Prostate gland (tissue), 2 donors: ENCODE results near the gene ULK4. TPM values are rescaled to one million over a fixed set of nuclear protein-coding genes. Genes with fewer than 3 reads are reported as not detected.

Experiments used
- DNase-seq: peaks from one replicate; pipeline ENCODE4 v3.0.0-alpha.2; 2019; ENCODE audit warnings: low spot score
- H3K27ac ChIP-seq, 2 donors: fragments of 200-600 bp; sonication (generic); 2 replicates each; pipeline ENCODE4 v1.5.1; 2017 to 2019
- H3K27me3 ChIP-seq: fragments of 200-600 bp; sonication (generic); replicated peaks from 2 replicates; pipeline ENCODE4 v1.5.1; 2019; ENCODE audit not compliant: insufficient read depth
- H3K36me3 ChIP-seq, 2 donors: fragments of 200-600 bp; sonication (generic); 1 replicate in 1 of 2; 2 replicates in 1 of 2; pipeline versions ENCODE4 v1.5.1 to v1.8.1; 2017 to 2019
- H3K4me1 ChIP-seq: fragments of 200-600 bp; sonication (generic); replicated peaks from 2 replicates; pipeline ENCODE4 v1.5.1; 2019
- H3K4me3 ChIP-seq, 2 donors: fragments of 200-600 bp; sonication (generic); 2 replicates each; pipeline ENCODE4 v1.5.1; 2017 to 2019
- H3K9me3 ChIP-seq: fragments of 200-600 bp; sonication (generic); 2 replicates; pipeline ENCODE4 v1.5.1; 2017
- POLR2A ChIP-seq: fragments of 450-650 bp; IDR thresholded peaks from one replicate; pipeline ENCODE4 v1.6.1; 2016; ENCODE audit warnings: antibody characterized with exemption, mild to moderate bottlenecking
- POLR2AphosphoS5 ChIP-seq: sonication (generic); formaldehyde crosslinking; IDR thresholded peaks from one replicate; pipeline ENCODE4 v1.6.1; 2017; ENCODE audit warnings: antibody characterized with exemption
- WGBS: methylation state at CpG from one replicate; pipeline ENCODE4 v1.1.5; 2018; 5-methylcytosine and 5-hydroxymethylcytosine counted together
- intact Hi-C: fragments of 100-400 bp; cut with DNase I; formaldehyde crosslinking; loops from one replicate; pipeline ENCODE4 v1.14.2; 2022
- small RNA-seq, 2 donors: library from RNA; depleted of rRNA; stranded (forward); fragments of <200 nt; gene quantifications; one replicate each; pipeline ENCODE3, GENCODE V24; 2016
- total RNA-seq, 2 donors: library from RNA; depleted of rRNA; stranded (reverse); fragments of >200 nt; gene quantifications; one replicate each; pipeline ENCODE4 v1.1.0, GENCODE V29; 2016
- TF ChIP-seq, protein P1 (sequence below), 4 experiments: fragments of 200-600 bp in 2 of 4; fragments of 450-650 bp in 2 of 4; sonication (generic) in 2 of 4; IDR thresholded peaks; 1 replicate in 3 of 4; 2 replicates in 1 of 4; pipeline ENCODE4 v1.5.1; 2016 to 2019; ENCODE audit warnings: antibody characterized with exemption in 4 of 4, mild to moderate bottlenecking in 2 of 4, moderate library complexity in 2 of 4

ULK4 gene
- total RNA-seq, 2 donors from 2014 or later: 23.1 to 33.7 TPM

DNA sequence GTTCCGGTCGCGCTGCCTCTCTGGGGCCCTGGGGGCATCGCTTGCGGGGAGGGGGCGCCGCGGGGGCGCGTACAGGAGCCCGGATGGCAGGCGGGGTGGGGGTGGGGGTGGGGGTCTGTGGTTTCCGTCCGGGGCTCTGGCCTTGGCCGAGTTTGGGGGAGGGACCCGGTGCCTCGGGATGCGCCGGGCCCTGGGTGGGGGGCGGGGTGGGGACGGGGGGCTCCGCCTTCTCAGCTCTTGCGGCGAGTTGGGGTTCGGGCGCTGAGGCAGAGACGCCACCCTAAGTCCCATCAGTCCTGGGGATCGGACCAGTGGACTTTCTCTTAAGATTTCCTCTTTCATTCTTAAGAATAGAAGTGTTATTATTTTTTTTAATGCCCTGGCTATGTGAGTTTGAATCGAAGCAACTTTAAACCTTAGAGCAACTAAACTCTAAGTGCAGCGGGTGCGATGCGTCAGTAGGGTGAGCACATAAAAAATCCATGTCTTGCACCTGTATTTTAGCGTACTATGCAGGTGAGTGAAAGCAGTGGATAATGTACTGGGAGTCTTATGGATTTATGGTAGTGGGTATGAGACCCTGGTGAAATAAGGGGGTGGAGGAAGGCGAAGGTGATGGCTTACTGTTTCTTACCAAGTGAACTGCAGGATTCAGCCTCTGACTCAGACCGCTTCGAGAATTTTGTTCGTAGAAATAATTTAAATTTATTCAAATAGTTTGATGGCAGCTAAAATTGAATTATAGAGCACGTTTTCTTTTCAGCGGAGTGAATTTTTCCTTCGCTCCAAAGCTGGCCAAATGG lies 761.8 kb downstream of the ULK4 start:
- H3K4me1 ChIP-seq: no peaks in the 10 kb centered on the region
- WGBS: under 1% methylated on average over 32 of the region's 40 CpGs
- peak; percentile 30 for DNase-seq

DNA sequence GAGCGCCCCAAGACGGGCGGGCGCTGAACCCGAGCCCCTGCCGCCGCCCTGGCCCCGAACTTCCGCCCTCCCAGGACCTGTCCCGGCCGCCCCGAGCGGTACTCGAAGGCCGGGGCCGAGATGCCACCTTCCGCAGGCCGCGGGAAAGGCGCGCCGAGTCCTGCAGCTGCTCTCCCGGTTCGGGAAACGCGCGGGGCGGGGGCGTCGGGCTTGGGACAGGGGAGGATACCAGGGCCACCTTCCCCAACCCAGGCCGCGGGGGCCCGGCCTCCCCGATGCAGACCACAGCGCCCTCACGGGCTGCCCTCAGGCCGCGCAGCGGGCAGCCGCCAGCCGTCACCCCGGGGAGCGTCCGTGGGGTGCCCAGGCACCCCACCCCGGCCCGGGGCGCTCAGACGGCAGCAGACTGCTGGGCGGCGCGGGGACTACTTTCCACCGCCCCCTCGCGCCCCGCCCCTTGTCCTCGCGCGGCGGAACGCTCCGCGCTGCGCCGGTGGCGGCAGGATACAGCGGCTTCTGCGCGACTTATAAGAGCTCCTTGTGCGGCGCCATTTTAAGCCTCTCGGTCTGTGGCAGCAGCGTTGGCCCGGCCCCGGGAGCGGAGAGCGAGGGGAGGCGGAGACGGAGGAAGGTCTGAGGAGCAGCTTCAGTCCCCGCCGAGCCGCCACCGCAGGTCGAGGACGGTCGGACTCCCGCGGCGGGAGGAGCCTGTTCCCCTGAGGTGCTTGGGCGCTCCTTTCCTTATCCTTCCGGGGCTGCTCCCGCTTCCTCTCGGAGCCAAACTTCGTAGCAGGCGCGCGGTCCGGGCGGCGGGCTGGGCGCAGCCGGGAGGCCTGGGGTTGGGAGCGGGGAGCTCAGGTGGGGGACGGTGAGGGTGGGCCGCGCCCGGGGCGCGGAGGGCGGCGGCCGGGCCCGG lies 762.7 kb downstream of the ULK4 start, which contains the start of gene CTNNB1:
TSS of gene CTNNB1 (plus strand) at position 556 of the 916 bp plus-strand sequence. CDS start 24,564 bp downstream, outside the sequence.
- H3K9me3 ChIP-seq: no peaks in the 10 kb centered on the region
- intact Hi-C loops: loop anchor here (5.0 to 10.0 kb wide), 2 partner anchors 484 to 617 kb away; no protein-coding TSS in a partner anchor

More for the DNA sequence above, 761.8 kb downstream of the ULK4 start:
- no peaks in the 10 kb centered on the region for H3K36me3 ChIP-seq
- peak overlapping the region; percentile 90 to 96 for H3K4me3 ChIP-seq
- TF ChIP-seq, protein P1, sequence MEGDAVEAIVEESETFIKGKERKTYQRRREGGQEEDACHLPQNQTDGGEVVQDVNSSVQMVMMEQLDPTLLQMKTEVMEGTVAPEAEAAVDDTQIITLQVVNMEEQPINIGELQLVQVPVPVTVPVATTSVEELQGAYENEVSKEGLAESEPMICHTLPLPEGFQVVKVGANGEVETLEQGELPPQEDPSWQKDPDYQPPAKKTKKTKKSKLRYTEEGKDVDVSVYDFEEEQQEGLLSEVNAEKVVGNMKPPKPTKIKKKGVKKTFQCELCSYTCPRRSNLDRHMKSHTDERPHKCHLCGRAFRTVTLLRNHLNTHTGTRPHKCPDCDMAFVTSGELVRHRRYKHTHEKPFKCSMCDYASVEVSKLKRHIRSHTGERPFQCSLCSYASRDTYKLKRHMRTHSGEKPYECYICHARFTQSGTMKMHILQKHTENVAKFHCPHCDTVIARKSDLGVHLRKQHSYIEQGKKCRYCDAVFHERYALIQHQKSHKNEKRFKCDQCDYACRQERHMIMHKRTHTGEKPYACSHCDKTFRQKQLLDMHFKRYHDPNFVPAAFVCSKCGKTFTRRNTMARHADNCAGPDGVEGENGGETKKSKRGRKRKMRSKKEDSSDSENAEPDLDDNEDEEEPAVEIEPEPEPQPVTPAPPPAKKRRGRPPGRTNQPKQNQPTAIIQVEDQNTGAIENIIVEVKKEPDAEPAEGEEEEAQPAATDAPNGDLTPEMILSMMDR (IDR thresholded peaks at IDR 0.05): no peak
- TF ChIP-seq POLR2A: no peak
- no peak for TF ChIP-seq POLR2AphosphoS5
- H3K27me3 ChIP-seq: no peaks in the 10 kb centered on the region
- H3K9me3 ChIP-seq: no peaks in the 10 kb centered on the region
- H3K27ac ChIP-seq: peak overlapping the region; percentile 97 to 99
- intact Hi-C loops: loop anchor here (5.0 to 10.0 kb wide), 3 partner anchors 485 to 618 kb away; no protein-coding TSS in a partner anchor

DNA sequence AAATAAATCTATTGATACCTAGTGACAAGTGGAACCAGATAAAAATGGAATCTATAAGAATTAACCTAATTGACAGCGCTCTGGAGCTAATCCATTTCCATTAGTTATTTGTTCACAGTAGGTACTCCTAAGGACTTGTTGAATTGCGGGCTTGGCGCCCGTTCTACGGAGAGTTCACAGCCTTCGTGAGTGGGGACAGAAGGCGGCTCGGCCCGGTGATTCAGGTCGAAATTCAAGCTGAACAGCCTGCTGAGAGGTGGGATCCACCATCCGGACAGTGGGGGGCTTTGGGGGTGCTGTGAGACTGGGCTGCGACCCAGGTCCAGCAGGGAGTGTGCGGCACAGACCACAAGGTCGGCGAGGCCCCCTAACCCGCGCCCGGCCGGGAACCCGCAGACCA lies 763.4 kb downstream of the ULK4 start:
- Histone ChIP-seq H3K9me3 (no peaks in the 10 kb centered on the region), H3K4me3 (peak overlapping the region; percentile 90 to 96), H3K27me3 (no peaks in the 10 kb centered on the region), H3K4me1 (no peaks in the 10 kb centered on the region), H3K36me3 (no peaks in the 10 kb centered on the region), H3K27ac (peak overlapping the region; percentile 97 to 99)
- intact Hi-C loops: loop anchor here (5.0 to 10.0 kb wide), 2 partner anchors 484 to 616 kb away; no protein-coding TSS in a partner anchor
- TF ChIP-seq POLR2AphosphoS5: no peak
- DNase-seq: peak; percentile 39
- 14% methylated on average over 12 of the region's 20 CpGs for WGBS

More for the DNA sequence above, 762.7 kb downstream of the ULK4 start, which contains the start of gene CTNNB1:
- DNase-seq: peak; percentile 94
- Histone ChIP-seq H3K4me1 (no peaks in the 10 kb centered on the region), H3K27ac (peak within 1 kb of the TSS; percentile 97 to 99), H3K4me3 (peak within 1 kb of the TSS; percentile 90 to 96), H3K36me3 (no peaks in the 10 kb centered on the region), H3K27me3 (no peaks in the 10 kb centered on the region)
- 0% methylated on average over 55 of the region's 112 CpGs for WGBS
- TF ChIP-seq POLR2A (peak; percentile 90), POLR2AphosphoS5 (peak; percentile 93)
- TF ChIP-seq, protein P1 (IDR thresholded peaks at IDR 0.05): peak in 3 of 4 experiments; percentile 14 to 49 (median 30)

DNA sequence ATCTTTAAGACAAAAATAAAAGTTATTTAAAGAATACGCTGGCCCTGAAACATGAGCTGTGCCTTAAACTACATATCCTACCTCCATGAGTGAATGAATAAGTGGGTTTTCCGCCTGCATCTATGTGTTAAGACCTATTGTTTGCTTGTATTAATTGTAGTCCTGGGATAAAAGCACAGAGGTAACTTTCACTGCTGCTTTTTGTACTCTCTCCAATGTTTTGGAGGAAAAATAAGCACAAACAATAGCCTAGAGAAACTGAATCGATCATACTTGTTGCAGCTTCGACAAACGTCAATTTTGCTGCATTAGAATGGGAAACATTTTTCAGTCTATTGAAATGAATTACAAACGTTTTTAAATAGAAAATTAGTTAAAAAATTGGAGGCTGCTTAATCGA lies 763.9 kb downstream of the ULK4 start:
- no peaks in the 10 kb centered on the region for H3K36me3 ChIP-seq
- H3K9me3 ChIP-seq: no peaks in the 10 kb centered on the region
- TF ChIP-seq POLR2AphosphoS5: no peak
- TF ChIP-seq, protein P1 (IDR thresholded peaks at IDR 0.05): no peak
- TF ChIP-seq POLR2A: no peak
- no peaks in the 10 kb centered on the region for H3K4me1 ChIP-seq
- DNase-seq: no peak
- intact Hi-C loops: loop anchor here (5.0 to 10.0 kb wide), 2 partner anchors 483 to 616 kb away; no protein-coding TSS in a partner anchor
- H3K27ac ChIP-seq: no peak overlapping the region
- H3K27me3 ChIP-seq: no peaks in the 10 kb centered on the region
- 82% methylated on average over 7 of the region's 7 CpGs for WGBS
- no peak overlapping the region for H3K4me3 ChIP-seq

Small RNA genes lying within 50 kb of the gene (small RNA-seq; reads per million reads assigned to genes)
- gene ATP6V0E1P2 (0 reads per million in 2 donors), gene RF00019 (0 reads per million in 2 donors), gene RF00096 (0 reads per million in 2 donors), gene RF00602 (0 reads per million in 2 donors)

Other genes starting within 250 kb of the ULK4 start
- gene TRAK1, start 129.3 kb upstream of the ULK4 start, total RNA-seq: 10 to 100 TPM; 35.6 to 80.3 TPM